WTC11 (cell line): ENCODE results near the gene LRRC61. TPM values are rescaled to one million over a fixed set of nuclear protein-coding genes. Genes with fewer than 3 reads are reported as not detected.

Source experiments
- ATAC-seq: fragments of 200-7000 bp; cut with Tn5 transposase; 2 replicates; pipeline ENCODE4 v1.10.0; 2021; ENCODE audit warnings: mild to moderate bottlenecking, moderate library complexity
- CTCF ChIA-PET: fragments of 300-600 bp; sonication (Branson Sonifier 250); formaldehyde crosslinking; loops from one replicate; lab custom pipeline; 2021; ENCODE audit warnings: antibody characterized with exemption; lab: Charles Lee
- POLR2A ChIA-PET: fragments of 350-600 bp; sonication (Branson Sonifier 250); formaldehyde crosslinking; loops from one replicate; lab custom pipeline; 2021; ENCODE audit warnings: antibody characterized with exemption; lab: Charles Lee
- DNase-seq: peaks from one replicate; pipeline ENCODE4 v3.0.0; 2021; ENCODE audit warnings: low spot score
- H3K27ac Mint-ChIP-seq: 2 replicates; pipeline ENCODE4 v1.8.0; 2021; ENCODE audit warnings: mixed read lengths
- H3K27me3 Mint-ChIP-seq: 2 replicates; pipeline ENCODE4 v1.8.0; 2021; ENCODE audit warnings: low read depth, mild to moderate bottlenecking, moderate library complexity, mixed read lengths
- H3K36me3 Mint-ChIP-seq: 2 replicates; pipeline ENCODE4 v1.8.0; 2021; ENCODE audit warnings: mixed read lengths
- H3K4me1 Mint-ChIP-seq: 2 replicates; pipeline ENCODE4 v1.8.0; 2022; ENCODE audit warnings: mixed read lengths
- H3K4me3 Mint-ChIP-seq: 2 replicates; pipeline ENCODE4 v1.8.0; 2021; ENCODE audit warnings: mild to moderate bottlenecking, moderate library complexity, mixed read lengths
- H3K9me3 Mint-ChIP-seq: 2 replicates; pipeline ENCODE4 v1.8.0; 2021; ENCODE audit warnings: mixed read lengths
- E2F1 ChIP-seq: sonication (generic); formaldehyde crosslinking; IDR thresholded peaks from 2 replicates; pipeline ENCODE4 v1.8.0; 2022; ENCODE audit warnings: mild to moderate bottlenecking, missing genetic modification reagents
- E2F4 ChIP-seq: sonication (generic); formaldehyde crosslinking; IDR thresholded peaks from 2 replicates; pipeline ENCODE4 v1.8.1; 2022; ENCODE audit warnings: low read depth, mild to moderate bottlenecking, moderate library complexity, missing genetic modification reagents, borderline replicate concordance
- EMX1 ChIP-seq: fragments of 250-450 bp; sonication (Bioruptor Pico); IDR thresholded peaks from 2 replicates; pipeline ENCODE4 v1.8.0; 2021; ENCODE audit warnings: mild to moderate bottlenecking
- ETV6 ChIP-seq: sonication (generic); formaldehyde crosslinking; IDR thresholded peaks from 2 replicates; pipeline ENCODE4 v1.8.1; 2022; ENCODE audit warnings: mild to moderate bottlenecking, missing genetic modification reagents
- FOXP1 ChIP-seq: sonication (generic); formaldehyde crosslinking; IDR thresholded peaks from 2 replicates; pipeline ENCODE4 v1.8.0; 2022; ENCODE audit warnings: missing genetic modification reagents, mild to moderate bottlenecking, moderate library complexity, borderline replicate concordance
- GABPB1 ChIP-seq: sonication (generic); formaldehyde crosslinking; IDR thresholded peaks from 2 replicates; pipeline ENCODE4 v1.8.1; 2023; ENCODE audit warnings: mild to moderate bottlenecking, missing genetic modification reagents
- IRF2 ChIP-seq: sonication (generic); formaldehyde crosslinking; IDR thresholded peaks from 2 replicates; pipeline ENCODE4 v1.8.0; 2022; ENCODE audit warnings: low read depth, missing genetic modification reagents, borderline replicate concordance
- JUN ChIP-seq: sonication (generic); formaldehyde crosslinking; IDR thresholded peaks from 2 replicates; pipeline ENCODE4 v1.8.0; 2023; ENCODE audit warnings: mild to moderate bottlenecking, missing genetic modification reagents
- MYBL2 ChIP-seq: sonication (generic); formaldehyde crosslinking; IDR thresholded peaks from 2 replicates; pipeline ENCODE4 v1.8.1; 2023; ENCODE audit warnings: mild to moderate bottlenecking, moderate library complexity, missing genetic modification reagents
- NR2C2 ChIP-seq: sonication (generic); formaldehyde crosslinking; IDR thresholded peaks from 2 replicates; pipeline ENCODE4 v1.8.0; 2022; ENCODE audit warnings: mild to moderate bottlenecking, missing genetic modification reagents
- PREB ChIP-seq: sonication (generic); formaldehyde crosslinking; IDR thresholded peaks from 2 replicates; pipeline ENCODE4 v1.8.1; 2022; ENCODE audit warnings: mild to moderate bottlenecking, missing genetic modification reagents, moderate library complexity, borderline replicate concordance
- SMAD4 ChIP-seq: sonication (generic); formaldehyde crosslinking; IDR thresholded peaks from 2 replicates; pipeline ENCODE4 v1.8.0; 2022; ENCODE audit warnings: mild to moderate bottlenecking, missing genetic modification reagents
- SOX15 ChIP-seq: fragments of 250-450 bp; sonication (Bioruptor Pico); IDR thresholded peaks from 2 replicates; pipeline ENCODE4 v1.9.0; 2021; ENCODE audit warnings: mild to moderate bottlenecking
- TCF7 ChIP-seq: sonication (generic); formaldehyde crosslinking; IDR thresholded peaks from 2 replicates; pipeline ENCODE4 v1.8.0; 2022; ENCODE audit warnings: mild to moderate bottlenecking, low read depth, missing genetic modification reagents, moderate library complexity
- ZNF219 ChIP-seq: sonication (generic); formaldehyde crosslinking; IDR thresholded peaks from 2 replicates; pipeline ENCODE4 v1.8.0; 2023; ENCODE audit warnings: missing genetic modification reagents, mild to moderate bottlenecking, borderline replicate concordance
- ZNF232 ChIP-seq: sonication (generic); formaldehyde crosslinking; IDR thresholded peaks from 2 replicates; pipeline ENCODE4 v1.8.0; 2022; ENCODE audit warnings: mild to moderate bottlenecking, missing genetic modification reagents
- ZNF423 ChIP-seq: fragments of 250-450 bp; sonication (Bioruptor Pico); IDR thresholded peaks from 2 replicates; pipeline ENCODE4 v2.1.2; 2022; ENCODE audit warnings: mild to moderate bottlenecking, moderate library complexity
- total RNA-seq: library from RNA; stranded (reverse); gene quantifications from 3 replicates; pipeline ENCODE4 v1.2.3, GENCODE V29; 2021
- TF ChIP-seq, protein P1 (sequence below): sonication (generic); formaldehyde crosslinking; IDR thresholded peaks from 2 replicates; pipeline ENCODE4 v1.8.0; 2023; ENCODE audit warnings: missing genetic modification reagents
- TF ChIP-seq, protein P2 (sequence below): fragments of 250-450 bp; sonication (Bioruptor Pico); IDR thresholded peaks from 2 replicates; pipeline ENCODE4 v1.9.0; 2021; ENCODE audit warnings: mild to moderate bottlenecking
- TF ChIP-seq, protein P3 (sequence below): sonication (generic); formaldehyde crosslinking; conservative IDR thresholded peaks from 2 replicates; pipeline ENCODE4 v1.8.1; 2022; ENCODE audit warnings: mild to moderate bottlenecking, missing genetic modification reagents

LRRC61 gene
- total RNA-seq, 1 experiment from 2014 or later: 27.7 TPM

DNA sequence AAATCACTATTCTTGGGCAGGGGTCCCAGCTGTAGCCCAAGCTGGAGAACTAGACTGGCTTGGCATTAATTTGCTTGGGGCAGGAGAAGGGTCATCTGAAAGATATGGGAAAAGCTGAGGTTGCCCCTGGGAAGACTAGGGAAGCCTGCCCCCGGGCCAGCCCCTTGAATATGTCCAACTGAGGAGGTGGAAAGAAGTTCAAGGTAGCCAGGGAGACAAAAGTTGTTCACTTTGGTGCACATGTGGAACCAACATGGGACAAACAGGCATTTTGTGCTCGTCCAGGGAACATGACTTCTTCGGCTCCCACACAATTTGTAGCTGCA is 1.4 kb upstream of the LRRC61 start:
- peaks cover 12% of the 10 kb centered on the region for H3K36me3 Mint-ChIP-seq
- no peak overlapping the region for H3K27ac Mint-ChIP-seq
- ChIA-PET CTCF (no interaction called here), POLR2A (no interaction called here)
- ATAC-seq (no peak), DNase-seq (no peak)
- peaks cover 62% of the 10 kb centered on the region for H3K4me1 Mint-ChIP-seq
- H3K4me3 Mint-ChIP-seq: peak overlapping the region; percentile 61
- H3K27me3 Mint-ChIP-seq: peaks cover 18% of the 10 kb centered on the region
- no peaks in the 10 kb centered on the region for H3K9me3 Mint-ChIP-seq
- TF ChIP-seq ZNF232 (CRISPR knock-in tag) (no peak), ETV6 (no peak), E2F4 (CRISPR knock-in tag) (no peak), PREB (no peak), MYBL2 (CRISPR knock-in tag) (no peak), SMAD4 (no peak), FOXP1 (CRISPR knock-in tag) (no peak), ZNF423 (CRISPR knock-in tag) (no peak), TCF7 (CRISPR knock-in tag) (no peak), JUN (CRISPR knock-in tag) (no peak), ZNF219 (CRISPR knock-in tag) (no peak), SOX15 (CRISPR knock-in tag) (no peak)
- TF ChIP-seq, protein P1, sequence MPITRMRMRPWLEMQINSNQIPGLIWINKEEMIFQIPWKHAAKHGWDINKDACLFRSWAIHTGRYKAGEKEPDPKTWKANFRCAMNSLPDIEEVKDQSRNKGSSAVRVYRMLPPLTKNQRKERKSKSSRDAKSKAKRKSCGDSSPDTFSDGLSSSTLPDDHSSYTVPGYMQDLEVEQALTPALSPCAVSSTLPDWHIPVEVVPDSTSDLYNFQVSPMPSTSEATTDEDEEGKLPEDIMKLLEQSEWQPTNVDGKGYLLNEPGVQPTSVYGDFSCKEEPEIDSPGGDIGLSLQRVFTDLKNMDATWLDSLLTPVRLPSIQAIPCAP (CRISPR knock-in tag): no peak
- TF ChIP-seq, protein P2, sequence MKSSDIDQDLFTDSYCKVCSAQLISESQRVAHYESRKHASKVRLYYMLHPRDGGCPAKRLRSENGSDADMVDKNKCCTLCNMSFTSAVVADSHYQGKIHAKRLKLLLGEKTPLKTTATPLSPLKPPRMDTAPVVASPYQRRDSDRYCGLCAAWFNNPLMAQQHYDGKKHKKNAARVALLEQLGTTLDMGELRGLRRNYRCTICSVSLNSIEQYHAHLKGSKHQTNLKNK (CRISPR knock-in tag): no peak
- TF ChIP-seq, protein P3, sequence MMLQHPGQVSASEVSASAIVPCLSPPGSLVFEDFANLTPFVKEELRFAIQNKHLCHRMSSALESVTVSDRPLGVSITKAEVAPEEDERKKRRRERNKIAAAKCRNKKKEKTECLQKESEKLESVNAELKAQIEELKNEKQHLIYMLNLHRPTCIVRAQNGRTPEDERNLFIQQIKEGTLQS (CRISPR knock-in tag): no peak

DNA sequence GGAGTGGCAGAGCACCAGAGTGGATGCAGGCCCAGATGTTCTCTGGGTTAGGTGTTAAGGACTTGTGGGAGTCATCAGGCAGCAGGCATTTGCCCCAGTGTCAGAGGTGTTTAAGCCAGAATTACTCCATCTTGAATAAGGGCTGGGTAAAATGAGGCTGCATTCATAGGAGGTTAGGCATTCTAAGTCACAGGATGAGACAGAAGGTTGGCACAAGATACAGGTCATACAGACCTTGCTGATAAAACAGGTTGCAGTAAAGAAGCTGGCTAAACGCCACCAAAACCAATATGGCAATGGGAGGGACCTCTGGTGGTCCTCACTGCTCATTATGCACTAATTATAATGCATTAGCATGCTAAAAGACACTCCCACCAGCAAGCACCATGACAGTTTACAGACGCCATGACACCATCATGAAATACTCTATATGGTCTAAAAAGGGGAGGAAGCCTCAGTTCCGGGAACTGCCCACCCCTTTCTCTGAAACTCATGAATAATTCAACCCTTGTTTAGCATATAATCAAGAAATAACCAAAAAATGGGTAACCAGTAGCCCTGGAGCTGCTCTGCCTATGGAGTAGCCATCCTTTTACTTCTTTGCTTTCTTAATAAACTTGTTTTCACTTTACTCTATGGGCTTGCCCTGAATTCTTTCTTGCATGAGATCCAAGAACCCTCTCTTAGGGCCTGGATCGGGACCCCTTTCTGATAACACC is 882 bp upstream of the LRRC61 start:
- H3K27me3 Mint-ChIP-seq: peaks cover 18% of the 10 kb centered on the region
- peak overlapping the region; percentile 61 for H3K4me3 Mint-ChIP-seq
- ChIA-PET CTCF (no interaction called here), POLR2A (no interaction called here)
- peaks cover 58% of the 10 kb centered on the region for H3K4me1 Mint-ChIP-seq
- DNase-seq: no peak
- ATAC-seq: no peak
- TF ChIP-seq IRF2 (CRISPR knock-in tag) (no peak), GABPB1 (no peak), EMX1 (CRISPR knock-in tag) (no peak), E2F1 (CRISPR knock-in tag) (no peak), FOXP1 (CRISPR knock-in tag) (no peak), SOX15 (CRISPR knock-in tag) (no peak), NR2C2 (CRISPR knock-in tag) (no peak)
- TF ChIP-seq, protein P3 (CRISPR knock-in tag): no peak
- H3K9me3 Mint-ChIP-seq: no peaks in the 10 kb centered on the region
- peaks cover 17% of the 10 kb centered on the region for H3K36me3 Mint-ChIP-seq
- H3K27ac Mint-ChIP-seq: peak overlapping the region; percentile 55; the same call in 1 of the 2 replicates
